GM19452 (cell line): ENCODE data around the gene MDGA2.

Source experiments
- ATAC-seq: cut with Tn5 transposase; IDR thresholded peaks from one replicate; pipeline ENCODE4 v1.9.1; 2021; ENCODE audit not compliant: unreplicated experiment

The MDGA2 gene

DNA sequence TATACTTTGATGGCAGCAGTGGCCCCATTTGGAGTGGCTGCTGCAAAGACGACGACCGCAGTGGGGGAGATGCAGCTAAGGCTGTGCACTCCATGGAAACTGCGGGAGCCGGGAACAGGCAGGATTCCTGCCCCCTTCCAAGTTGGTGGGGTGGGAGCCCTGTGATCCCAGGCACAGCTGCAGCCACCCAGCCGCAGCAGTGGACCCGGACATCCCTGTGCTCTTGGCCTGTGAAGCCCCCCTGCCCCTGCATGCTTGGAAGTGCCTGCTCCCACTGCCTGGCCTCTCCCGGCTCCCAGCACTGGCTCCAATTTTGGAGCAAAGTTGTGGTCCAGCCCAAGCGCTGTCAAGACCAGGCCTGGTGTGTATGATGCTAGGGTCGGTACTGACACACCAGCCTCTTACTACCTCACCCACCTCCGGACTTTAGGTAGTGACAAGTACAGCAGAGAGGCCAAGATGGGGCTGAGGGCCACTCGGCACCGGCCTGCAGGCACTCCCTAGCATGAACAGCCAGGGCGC lies 521.1 kb downstream of the MDGA2 start:
- no peak for ATAC-seq

DNA sequence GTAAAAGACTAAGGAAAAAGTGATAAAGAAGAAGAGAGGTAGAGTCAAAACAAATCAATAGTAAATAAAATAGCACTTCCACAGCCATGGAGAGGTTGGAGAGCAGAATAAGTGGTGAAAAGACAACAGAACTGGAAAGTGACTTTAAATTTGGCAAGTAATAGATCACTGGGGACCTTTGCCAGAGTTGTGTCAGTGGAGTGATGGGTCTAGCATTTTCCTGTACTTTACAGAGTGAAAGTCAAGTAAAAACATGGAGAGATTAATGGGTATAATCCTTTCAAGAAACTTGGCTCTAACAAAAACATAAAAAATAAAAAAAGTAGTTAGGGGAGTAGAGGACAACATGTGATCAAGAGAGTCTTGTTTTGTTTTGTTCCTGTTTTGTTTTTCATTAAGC lies 521.7 kb downstream of the MDGA2 start:
- no peak for ATAC-seq

DNA sequence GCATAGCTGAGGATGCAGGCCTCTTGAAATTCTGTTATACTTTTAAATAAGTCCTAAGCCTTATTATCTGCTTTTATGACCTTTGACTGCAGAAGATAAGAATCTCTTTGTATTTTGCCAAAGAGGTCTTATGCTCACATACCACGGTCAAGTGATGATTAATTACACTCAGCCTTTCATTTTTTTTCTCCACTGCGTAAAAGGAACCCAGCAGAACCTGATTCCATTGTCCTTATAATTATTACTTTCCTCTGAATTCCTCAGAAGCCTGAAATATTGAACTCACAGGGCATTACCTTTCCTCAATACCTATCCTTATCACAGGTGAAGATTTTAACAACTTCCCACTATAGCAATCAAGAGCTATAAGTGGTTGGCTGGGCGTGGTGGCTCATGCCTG lies 525.1 kb downstream of the MDGA2 start:
- no peak for ATAC-seq

DNA sequence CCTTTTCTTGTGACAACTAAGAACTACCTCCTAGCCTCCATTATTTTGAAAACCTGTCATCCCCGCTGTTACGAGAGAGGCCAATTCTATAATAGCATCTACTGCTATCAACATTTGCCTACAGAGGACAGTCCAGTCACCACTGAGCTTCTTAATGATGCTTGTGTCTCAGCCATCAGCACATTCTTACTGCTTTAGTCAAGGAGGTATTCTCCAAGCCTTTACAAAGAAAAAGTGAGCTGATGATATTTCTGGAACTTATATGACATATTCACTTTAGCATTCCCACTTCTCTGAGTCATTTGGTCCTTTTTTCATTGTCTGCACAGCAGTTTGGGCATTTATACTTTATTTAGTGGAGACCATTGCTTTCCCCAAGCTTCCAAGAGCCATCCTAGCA lies 526.1 kb downstream of the MDGA2 start:
- ATAC-seq, result no peak

DNA sequence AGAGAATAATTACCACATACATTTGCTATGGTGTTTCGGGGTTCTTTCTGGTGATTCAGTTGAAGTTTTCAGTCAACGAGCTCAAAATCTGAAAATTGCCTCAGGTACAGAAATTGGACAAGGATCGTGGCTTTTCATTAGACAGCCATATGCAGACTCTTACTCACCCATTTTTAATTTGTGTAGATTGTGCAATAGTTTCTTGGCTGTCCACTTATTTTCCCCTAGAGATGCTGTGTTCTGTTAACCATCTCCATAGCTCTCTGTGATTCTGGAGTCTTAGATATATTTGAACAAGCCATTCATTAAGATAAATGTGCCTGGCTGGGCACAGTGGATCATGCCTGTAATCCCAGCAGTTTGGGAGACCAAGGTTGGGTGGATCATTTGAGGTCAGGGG lies 526.7 kb downstream of the MDGA2 start:
- no peak for ATAC-seq

DNA sequence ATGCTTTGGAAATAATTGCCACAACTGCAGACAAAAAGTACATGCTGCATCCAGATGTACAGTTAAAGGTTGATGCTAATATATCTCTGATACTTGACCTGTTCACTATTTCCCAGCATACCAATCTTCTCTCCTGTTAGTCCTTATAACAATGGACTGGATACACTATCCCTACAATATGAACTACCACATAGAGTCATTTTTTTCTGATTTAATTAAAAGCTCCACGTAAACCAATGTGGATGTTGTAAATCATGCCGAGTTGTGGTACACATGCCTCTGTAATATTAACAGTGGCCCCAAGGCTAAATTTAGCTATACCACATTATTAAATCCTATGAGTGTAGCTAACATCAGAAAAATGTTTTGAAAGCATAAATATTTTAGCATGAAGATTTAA lies 554.8 kb downstream of the MDGA2 start:
- ATAC-seq, result no peak

DNA sequence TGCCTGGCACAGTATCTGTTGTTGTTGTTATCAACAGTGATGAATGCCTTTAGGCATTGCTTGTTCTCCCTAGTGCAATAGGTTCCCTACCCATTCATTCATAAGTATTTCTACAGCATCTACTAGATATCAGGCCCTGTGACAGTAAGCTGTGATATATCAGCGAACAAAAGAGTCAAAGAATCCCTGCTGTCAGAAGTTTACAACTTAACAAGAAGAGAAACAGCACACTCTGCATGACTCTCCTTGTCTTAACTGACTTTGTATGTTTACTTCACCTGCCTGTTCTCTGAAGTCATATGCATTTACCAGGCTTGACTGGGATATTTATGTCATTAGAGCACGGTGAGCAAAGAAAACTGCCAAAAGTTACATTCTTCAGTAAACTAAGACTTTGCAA lies 571.6 kb downstream of the MDGA2 start:
- ATAC-seq, result no peak

DNA sequence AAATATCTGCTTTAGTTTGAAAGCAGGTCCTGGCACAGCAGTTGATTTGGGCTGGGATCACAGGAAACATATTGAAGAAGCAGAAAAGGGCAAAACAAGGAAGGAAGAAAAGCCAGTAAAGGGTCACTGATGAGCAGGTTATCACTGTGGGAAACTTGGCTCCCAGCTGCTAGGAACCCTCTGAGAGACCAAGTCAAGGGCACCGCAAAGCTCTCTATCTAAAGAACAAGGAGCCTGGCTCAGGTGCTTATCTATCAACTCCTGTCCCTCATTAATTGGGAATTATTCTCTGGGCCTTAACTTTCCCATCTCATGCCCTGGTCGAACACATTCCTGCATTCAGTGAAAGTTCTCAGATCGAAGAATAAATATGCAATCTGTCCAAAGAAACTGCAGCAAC lies 572.9 kb downstream of the MDGA2 start:
- no peak for ATAC-seq

DNA sequence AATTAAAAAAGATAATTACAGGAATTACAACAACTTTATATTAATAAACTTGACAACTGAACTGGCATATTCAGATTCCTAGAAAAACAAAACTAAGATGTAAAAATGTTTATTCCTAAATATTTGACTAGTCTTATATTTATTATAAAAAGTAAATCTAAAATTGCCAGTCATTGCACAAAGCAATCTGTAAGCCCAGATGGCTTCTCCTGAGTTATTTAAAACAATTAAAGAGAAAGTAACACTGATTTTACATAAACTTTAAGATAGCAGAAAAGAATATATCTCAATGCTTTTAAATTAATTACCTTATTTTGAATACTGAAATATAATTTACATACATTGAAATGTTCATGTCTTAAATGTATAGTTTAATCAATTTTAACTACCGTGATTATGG lies 589.7 kb downstream of the MDGA2 start:
- ATAC-seq, result no peak

DNA sequence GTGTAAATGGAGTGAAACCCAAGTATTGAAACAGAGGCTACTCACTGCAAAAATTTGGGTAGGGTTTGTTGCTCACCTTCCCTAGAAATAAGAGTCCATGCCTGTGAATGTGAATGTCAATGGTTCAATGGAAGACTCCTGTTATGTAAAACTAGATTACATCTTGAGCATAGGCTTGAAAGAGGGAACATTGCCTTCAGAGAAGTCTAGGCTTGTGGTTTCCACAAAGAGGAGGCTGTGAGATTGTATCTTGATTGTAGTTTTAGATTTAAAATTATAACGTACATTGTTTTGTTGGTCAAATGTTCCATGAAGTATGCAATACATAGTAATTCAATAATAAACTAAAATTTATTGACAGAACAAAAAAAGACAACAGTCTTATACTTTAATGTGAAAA lies 610.1 kb downstream of the MDGA2 start:
- ATAC-seq, result no peak

DNA sequence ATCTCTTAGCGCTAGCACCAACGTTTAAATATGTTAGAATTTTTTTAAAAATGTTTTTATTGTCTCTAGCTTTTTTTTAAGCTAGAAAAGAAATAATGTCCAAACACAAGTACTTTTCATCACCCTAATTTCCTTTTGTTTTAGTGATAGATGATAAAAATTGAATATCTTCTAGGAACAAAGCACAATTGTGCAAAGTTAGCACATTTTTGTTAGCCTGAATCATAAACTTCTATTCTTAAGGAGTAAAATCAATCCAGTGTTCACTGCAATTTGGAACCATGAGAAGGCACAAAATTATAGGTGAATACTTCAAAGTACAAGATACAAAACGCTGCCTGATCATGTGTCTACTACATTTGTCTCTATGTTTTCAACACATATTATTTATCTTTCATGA lies 615.4 kb downstream of the MDGA2 start:
- no peak for ATAC-seq

DNA sequence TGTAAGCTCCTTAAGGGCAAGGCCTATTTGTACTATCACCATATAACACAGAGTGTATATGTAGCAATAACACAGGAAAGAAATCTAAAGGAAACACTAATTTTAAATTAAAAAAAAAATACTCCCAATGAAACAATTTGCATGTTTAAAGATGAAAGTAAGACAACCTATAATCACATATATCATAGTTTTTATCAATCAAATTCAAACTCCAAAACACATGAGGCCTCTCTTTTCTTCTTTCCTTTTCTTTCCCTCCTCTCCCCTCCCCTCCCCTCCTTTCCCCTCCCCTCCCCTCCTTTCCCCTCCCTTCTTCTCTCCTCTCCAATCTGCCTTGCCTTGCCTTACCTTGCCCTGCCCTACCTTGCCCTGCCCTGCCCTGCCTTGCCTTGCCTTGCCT lies 618.0 kb downstream of the MDGA2 start:
- no peak for ATAC-seq

DNA sequence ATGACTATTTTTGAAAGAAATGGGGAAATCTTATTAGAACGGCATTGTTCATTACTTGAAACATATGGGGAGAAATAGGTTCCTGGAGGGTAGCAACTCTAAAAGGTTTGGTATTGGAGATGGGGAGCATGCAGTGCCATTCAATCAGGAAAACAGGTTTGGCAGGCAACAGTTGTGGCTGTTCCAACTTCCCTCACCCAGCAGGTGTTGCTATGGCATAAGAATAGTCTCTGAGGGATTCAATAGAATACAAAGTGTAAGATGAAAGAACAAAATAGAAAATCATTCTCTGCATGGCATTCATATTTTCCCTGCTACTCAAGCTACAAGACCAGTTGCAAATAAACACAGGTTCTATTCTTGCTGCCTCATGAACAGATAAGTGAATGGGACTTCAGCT lies 630.6 kb downstream of the MDGA2 start:
- ATAC-seq, result no peak

DNA sequence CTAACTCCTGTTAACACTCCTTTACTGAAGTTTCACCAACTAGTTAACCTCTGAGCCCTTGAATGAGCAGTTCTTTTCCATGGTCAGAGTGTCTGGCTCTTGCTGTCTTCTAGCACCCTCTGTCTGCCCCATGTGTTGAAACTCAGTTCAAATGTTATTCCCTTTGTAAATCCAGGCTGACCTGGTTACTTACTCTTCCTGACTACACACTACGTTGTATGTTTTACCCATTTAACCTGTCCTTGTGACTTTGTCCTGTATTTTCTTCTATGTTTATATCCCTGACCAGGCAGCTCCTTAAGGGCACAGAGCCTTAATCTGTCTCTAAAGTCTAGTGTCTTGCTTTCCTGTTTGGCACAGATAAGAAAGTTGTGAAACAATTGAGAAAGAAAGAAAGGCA lies 634.9 kb downstream of the MDGA2 start:
- ATAC-seq, result no peak

DNA sequence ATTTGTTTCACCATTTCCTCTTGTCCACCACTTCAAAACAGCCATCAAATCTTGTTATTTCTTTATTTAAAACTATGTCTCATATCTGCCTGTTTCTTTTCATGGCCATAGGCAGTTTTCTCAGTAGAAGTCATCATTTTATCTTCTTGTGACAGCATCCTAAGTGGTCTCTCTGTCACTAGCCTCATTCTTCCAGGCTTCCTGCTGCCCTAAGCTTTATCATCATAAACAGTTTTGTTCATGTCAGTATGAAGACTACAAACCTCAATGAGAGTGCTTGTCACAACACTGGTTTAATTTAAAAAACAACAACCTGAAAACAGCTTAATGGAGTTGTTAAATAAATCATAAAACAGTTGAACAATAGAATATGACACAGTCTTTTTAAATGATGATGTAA lies 636.1 kb downstream of the MDGA2 start:
- ATAC-seq, result no peak

DNA sequence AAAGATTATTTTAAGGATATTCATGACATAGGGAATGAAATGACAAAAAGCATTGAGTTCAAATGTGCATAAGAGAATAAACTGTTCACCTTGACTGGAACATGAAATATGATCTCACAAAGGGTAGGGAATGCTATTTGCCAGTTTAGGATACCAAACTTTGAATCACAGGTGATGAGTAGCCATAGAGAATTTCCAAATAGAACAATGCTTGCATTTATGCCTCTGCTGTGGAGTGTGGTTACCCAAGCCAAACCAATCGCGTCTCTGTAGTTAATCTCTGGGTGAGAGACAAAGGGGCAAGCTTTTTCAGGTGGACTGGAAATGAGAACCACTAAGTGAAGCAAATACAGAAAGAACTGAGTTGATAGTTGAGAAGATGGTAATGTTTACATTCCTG lies 652.7 kb downstream of the MDGA2 start:
- ATAC-seq, result no peak

DNA sequence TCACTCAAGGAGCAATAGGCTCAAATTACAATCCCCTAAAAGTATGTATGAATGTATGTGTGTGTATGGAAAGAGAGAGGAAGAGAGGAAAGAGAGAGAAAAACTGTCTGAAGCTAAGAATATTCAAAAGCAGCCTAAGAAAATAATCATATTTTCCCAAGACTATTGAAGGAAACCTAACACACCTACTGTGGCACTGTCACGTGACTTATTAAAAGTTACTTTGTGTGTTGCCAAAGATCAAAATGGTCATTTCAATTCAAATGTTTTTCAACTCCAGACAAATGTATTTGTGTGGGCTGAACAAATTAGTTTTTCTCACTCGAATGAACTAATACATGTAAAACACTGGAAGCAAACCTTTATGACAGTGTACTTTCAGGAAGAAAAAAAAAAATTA lies 654.9 kb downstream of the MDGA2 start:
- no peak for ATAC-seq

DNA sequence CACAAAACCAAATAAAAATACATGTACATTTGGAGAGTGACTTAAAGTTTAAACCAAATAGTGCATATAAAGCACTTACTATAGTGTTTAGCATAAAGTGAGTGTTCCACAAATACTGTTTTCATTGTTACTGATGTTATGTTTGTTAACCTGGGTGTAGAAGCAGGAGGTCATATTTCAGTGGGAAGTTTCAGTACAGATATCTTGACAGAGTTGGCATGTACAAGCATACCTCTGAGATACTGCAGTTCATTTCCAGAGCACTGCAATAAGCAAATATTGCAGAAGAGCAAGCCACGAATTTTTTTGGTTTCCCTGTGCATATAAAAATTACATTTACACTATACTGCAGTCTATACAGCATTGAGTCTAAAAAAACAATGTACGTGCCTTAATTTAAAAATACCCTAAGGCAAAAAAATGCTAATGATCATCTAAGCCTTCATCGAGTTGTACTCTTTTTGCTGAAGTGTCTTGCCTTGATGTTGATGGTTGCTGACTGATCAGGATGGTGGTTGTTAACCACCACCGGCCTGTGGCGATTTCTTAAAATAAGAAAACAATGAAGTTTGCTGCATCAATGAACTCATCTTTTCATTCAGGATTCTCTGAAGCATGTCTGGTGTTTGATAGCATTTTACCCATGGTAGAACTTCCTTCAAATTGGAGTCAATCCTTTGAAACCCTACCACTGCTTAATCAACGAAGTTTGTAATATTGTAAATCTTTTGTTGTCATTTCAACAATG lies 662.7 kb downstream of the MDGA2 start:
- ATAC-seq, result no peak

DNA sequence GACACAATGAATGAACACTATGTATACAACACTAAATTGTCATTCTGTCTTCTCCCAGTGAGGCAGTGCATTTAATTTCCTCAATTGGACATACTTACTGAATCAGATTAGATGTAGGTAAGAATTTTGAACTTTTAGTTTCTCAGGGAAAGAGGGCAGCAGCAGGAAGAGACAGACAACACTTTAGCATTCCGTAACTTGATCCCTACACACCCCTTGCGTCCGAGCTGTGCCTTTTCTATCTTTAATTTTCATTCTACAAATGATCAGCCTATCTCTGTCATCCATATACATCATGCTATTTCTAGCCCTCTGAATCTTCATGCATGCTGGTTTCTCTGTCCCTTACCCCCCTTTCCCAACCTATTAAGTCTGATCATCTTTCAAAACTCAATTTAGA lies 665.8 kb downstream of the MDGA2 start:
- no peak for ATAC-seq

DNA sequence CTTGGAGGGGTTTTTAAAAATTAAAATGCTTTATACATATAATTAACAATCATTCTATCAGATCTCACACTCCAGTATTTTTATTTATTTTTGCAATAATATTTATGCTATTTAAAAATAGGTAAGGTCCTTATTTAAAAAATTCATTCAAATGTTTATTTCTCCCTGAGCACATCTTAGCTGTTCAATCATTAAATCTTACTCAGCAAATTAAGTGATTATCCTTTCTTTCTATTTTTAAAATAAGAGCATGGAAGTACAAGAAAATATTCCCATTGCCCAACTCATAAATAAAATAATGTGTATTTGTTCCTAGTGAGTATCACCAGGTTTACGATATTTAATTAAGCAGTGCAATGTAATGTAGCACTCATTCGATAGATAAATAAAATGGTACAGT lies 666.7 kb downstream of the MDGA2 start:
- ATAC-seq, result no peak

DNA sequence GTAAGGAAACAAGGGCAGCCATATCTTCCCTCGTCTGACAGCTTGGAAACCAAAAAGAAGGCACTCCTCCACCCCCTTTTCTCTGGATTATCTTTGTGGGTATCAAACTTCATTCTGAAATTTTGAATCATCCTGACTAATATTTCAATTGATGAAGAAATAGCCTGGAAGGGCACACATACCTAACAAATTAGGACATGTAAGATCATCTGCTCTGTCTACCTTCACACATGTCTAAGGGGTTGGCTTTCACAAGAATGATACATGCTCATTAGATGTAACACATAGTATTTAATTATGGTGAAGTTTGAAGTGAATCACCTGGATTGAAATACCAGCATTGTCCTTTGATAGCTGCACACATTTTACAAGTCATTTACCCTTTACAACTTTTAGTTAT lies 675.7 kb downstream of the MDGA2 start:
- ATAC-seq, result no peak

DNA sequence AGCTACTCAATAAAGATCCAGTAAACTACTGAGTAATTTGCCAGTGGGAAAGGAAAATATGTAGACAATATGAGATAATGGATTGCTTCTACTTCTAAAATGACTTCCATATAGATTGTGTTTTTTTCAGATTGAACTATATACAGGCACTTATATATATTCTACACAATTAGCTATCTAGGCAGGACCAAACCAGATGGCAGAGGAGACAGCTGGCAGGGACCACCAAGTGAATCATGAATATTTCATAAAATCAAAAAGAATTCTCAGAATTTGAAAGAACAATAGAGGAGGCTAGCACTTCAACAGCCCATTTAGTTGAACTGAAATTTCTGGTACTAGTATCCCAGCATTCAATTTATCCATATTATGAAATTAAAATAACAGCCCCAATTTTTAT lies 685.8 kb downstream of the MDGA2 start:
- no peak for ATAC-seq

DNA sequence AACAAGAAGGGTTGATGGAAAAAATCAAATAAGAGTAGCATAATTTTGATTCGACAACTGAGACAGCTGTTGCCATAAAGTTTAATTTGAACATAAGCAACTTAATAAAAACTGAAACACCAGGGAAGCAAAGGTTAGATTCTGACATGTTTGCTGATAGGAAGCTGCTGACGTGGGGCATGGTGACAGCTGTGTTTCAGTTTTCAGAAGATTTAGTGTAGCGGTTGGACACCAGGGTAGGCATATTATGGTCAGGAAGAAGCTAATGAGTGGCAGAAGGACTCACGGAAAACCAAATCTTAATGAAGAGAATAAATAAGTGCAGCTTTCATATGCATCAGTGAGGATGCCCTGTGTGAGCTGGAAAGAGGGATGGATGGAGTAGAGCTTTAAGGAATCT lies 687.1 kb downstream of the MDGA2 start:
- ATAC-seq, result no peak
